H1 (cell line): ENCODE results near the gene STXBP5L. TPM values are rescaled to one million over a fixed set of nuclear protein-coding genes. Genes with fewer than 3 reads are reported as not detected.

ENCODE experiments used
- CTCF ChIA-PET: fragments of 300-600 bp; sonication (Branson Sonifier 250); formaldehyde crosslinking; loops from one replicate; lab custom pipeline; 2021; ENCODE audit not compliant: partially characterized antibody; lab: Charles Lee
- POLR2A ChIA-PET: fragments of 300-600 bp; sonication (Branson Sonifier 250); formaldehyde crosslinking; loops from one replicate; lab custom pipeline; 2021; ENCODE audit warnings: inconsistent platforms; ENCODE audit not compliant: partially characterized antibody; lab: Charles Lee
- DNase-seq, 2 experiments: peaks; one replicate each; pipeline versions ENCODE4 v3.0.0 to v3.0.0-alpha.2; 2010 to 2022; ENCODE audit warnings: low spot score in 2 of 2, low read depth in 1 of 2, mixed read lengths in 1 of 2
- FAIRE-seq: peaks from 2 replicates; lab custom pipeline; 2011; peaks lifted over from hg19 to GRCh38; lab: Jason Lieb, UNC
- H2AFZ ChIP-seq: 2 replicates; pipeline ENCODE4 v1.8.1; 2012; ENCODE audit warnings: low read length, inconsistent platforms
- H2AK5ac ChIP-seq: 2 replicates; pipeline ENCODE4 v1.6.1; 2013; ENCODE audit warnings: low read depth, low read length
- H2BK120ac ChIP-seq: replicated peaks from 2 replicates; pipeline ENCODE3; 2013; ENCODE audit warnings: low read depth, low read length, inconsistent platforms
- H2BK12ac ChIP-seq: 2 replicates; pipeline ENCODE4 v1.6.1; 2013; ENCODE audit warnings: low read depth, low read length
- H2BK15ac ChIP-seq: 2 replicates; pipeline ENCODE4 v1.6.1; 2013; ENCODE audit warnings: low read length
- H2BK20ac ChIP-seq: 2 replicates; pipeline ENCODE4 v1.6.1; 2013; ENCODE audit warnings: low read length
- H2BK5ac ChIP-seq: 2 replicates; pipeline ENCODE4 v1.6.1; 2013; ENCODE audit warnings: low read depth, low read length
- H3K14ac ChIP-seq: 2 replicates; pipeline ENCODE4 v1.6.1; 2013; ENCODE audit warnings: inconsistent platforms; ENCODE audit not compliant: insufficient read length
- H3K18ac ChIP-seq: 2 replicates; pipeline ENCODE4 v1.6.1; 2013; ENCODE audit warnings: low read length; ENCODE audit errors: extremely low read depth
- H3K23ac ChIP-seq: 2 replicates; pipeline ENCODE4 v1.6.1; 2013; ENCODE audit warnings: inconsistent platforms; ENCODE audit not compliant: insufficient read length
- H3K23me2 ChIP-seq: 2 replicates; pipeline ENCODE4 v1.6.1; 2013; ENCODE audit warnings: low read depth, low read length
- H3K27ac ChIP-seq: 2 replicates; pipeline ENCODE4 v1.6.1; 2011; ENCODE audit warnings: low read depth, low read length, inconsistent platforms
- H3K27me3 ChIP-seq, 4 experiments: replicated peaks in 1 of 4; 1 replicate in 1 of 4; 2 replicates in 3 of 4; pipeline versions ENCODE4 v1.6.1 to v1.8.1; 2011 to 2013; ENCODE audit warnings: low read length in 3 of 4, mild to moderate bottlenecking in 3 of 4, inconsistent platforms in 2 of 4, mixed read lengths in 2 of 4, moderate library complexity in 1 of 4; ENCODE audit not compliant: control insufficient read depth in 3 of 4, insufficient read depth in 3 of 4; ENCODE audit errors: extremely low read depth in 1 of 4
- H3K36me3 ChIP-seq, 4 experiments: 2 replicates each; pipeline versions ENCODE4 v1.6.1 to v1.8.1; 2011 to 2013; ENCODE audit warnings: mild to moderate bottlenecking in 4 of 4, low read length in 3 of 4, moderate library complexity in 2 of 4, control low read depth in 1 of 4, inconsistent platforms in 1 of 4; ENCODE audit not compliant: insufficient read depth in 4 of 4, control insufficient read depth in 2 of 4
- H3K4ac ChIP-seq: replicated peaks from 2 replicates; pipeline ENCODE3; 2013; ENCODE audit warnings: low read length, low read depth, mixed read lengths, inconsistent platforms; ENCODE audit not compliant: insufficient read length
- H3K4me1 ChIP-seq, 4 experiments: replicated peaks in 1 of 4; 1 replicate in 1 of 4; 2 replicates in 3 of 4; pipeline versions ENCODE4 v1.6.1 to v1.8.1; 2011 to 2013; ENCODE audit warnings: low read length in 3 of 4, inconsistent platforms in 2 of 4, mixed read lengths in 1 of 4; ENCODE audit not compliant: insufficient read depth in 4 of 4, control insufficient read depth in 3 of 4
- H3K4me2 ChIP-seq, 2 experiments: 2 replicates each; pipeline versions ENCODE4 v1.6.1 to v1.8.1; 2011 to 2013; ENCODE audit warnings: low read depth in 2 of 2, low read length in 2 of 2, control low read depth in 1 of 2, inconsistent platforms in 1 of 2, mild to moderate bottlenecking in 1 of 2; ENCODE audit not compliant: insufficient read depth in 1 of 2
- H3K4me3 ChIP-seq, 4 experiments: fragments of 200-600, 300-600 bp in 1 of 4; sonication (generic), shearing (Covaris generic), sonication (Bioruptor Twin) in 1 of 4; 2 replicates each; pipeline versions ENCODE4 v1.5.1 to v1.8.1; 2011 to 2016; ENCODE audit warnings: low read length in 4 of 4, low read depth in 3 of 4, control low read depth in 2 of 4, inconsistent platforms in 2 of 4, mild to moderate bottlenecking in 2 of 4, mixed read lengths in 1 of 4, moderate library complexity in 1 of 4; ENCODE audit not compliant: insufficient read depth in 2 of 4; ENCODE audit errors: extremely low read depth in 1 of 4
- H3K56ac ChIP-seq: replicated peaks from 2 replicates; pipeline ENCODE3; 2013; ENCODE audit warnings: low read depth, mild to moderate bottlenecking, mixed read lengths, low read length, inconsistent platforms; ENCODE audit not compliant: insufficient read length
- H3K79me1 ChIP-seq: 2 replicates; pipeline ENCODE4 v1.6.1; 2013; ENCODE audit warnings: low read depth, low read length, control low read depth
- H3K79me2 ChIP-seq, 2 experiments: 2 replicates each; pipeline versions ENCODE4 v1.6.1 to v1.8.1; 2012 to 2013; ENCODE audit warnings: low read length in 2 of 2, mild to moderate bottlenecking in 2 of 2, inconsistent platforms in 1 of 2; ENCODE audit not compliant: insufficient read depth in 2 of 2, control insufficient read depth in 1 of 2
- H3K9ac ChIP-seq, 4 experiments: replicated peaks in 1 of 4; 1 replicate in 1 of 4; 2 replicates in 3 of 4; pipeline versions ENCODE4 v1.6.1 to v1.8.1; 2011 to 2013; ENCODE audit warnings: low read depth in 3 of 4, low read length in 3 of 4, control low read depth in 2 of 4, mild to moderate bottlenecking in 2 of 4, moderate library complexity in 2 of 4, inconsistent platforms in 1 of 4; ENCODE audit errors: extremely low read depth in 1 of 4
- H3K9me3 ChIP-seq, 2 experiments: 2 replicates each; pipeline versions ENCODE4 v1.6.1 to v1.8.1; 2012 to 2013; ENCODE audit warnings: mild to moderate bottlenecking in 2 of 2, moderate library complexity in 2 of 2, control low read depth in 1 of 2, inconsistent platforms in 1 of 2, low read depth in 1 of 2, low read length in 1 of 2, mixed read lengths in 1 of 2; ENCODE audit not compliant: insufficient read depth in 2 of 2
- H4K20me1 ChIP-seq, 2 experiments: replicated peaks in 1 of 2; 2 replicates each; pipeline versions ENCODE3 to v1.8.1; 2011 to 2013; ENCODE audit warnings: inconsistent platforms in 2 of 2, low read length in 2 of 2, mild to moderate bottlenecking in 1 of 2; ENCODE audit not compliant: insufficient read depth in 2 of 2, control insufficient read depth in 1 of 2
- H4K5ac ChIP-seq: 2 replicates; pipeline ENCODE4 v1.6.1; 2013; ENCODE audit warnings: low read length, low read depth, mixed read lengths, inconsistent platforms; ENCODE audit not compliant: insufficient read length
- H4K8ac ChIP-seq: 2 replicates; pipeline ENCODE4 v1.8.0; 2013; ENCODE audit warnings: mild to moderate bottlenecking, moderate library complexity, low read length, inconsistent platforms; ENCODE audit not compliant: insufficient read depth; ENCODE audit errors: extremely low read depth
- H4K91ac ChIP-seq: replicated peaks from 2 replicates; pipeline ENCODE3; 2013; ENCODE audit warnings: low read length, mixed read lengths, inconsistent platforms; ENCODE audit not compliant: insufficient read length
- ASH2L ChIP-seq: fragments of 200-600, 300-600 bp; sonication (generic); IDR thresholded peaks from one replicate; pipeline ENCODE4 v1.7.1; 2017; ENCODE audit warnings: low read length
- ATF2 ChIP-seq: IDR thresholded peaks from 2 replicates; pipeline ENCODE4 v1.6.1; 2012; ENCODE audit warnings: low read length, inconsistent platforms
- CBX8 ChIP-seq: fragments of 300-800, 300-1000 bp; sonication (generic); IDR thresholded peaks from 2 replicates; pipeline ENCODE4 v1.7.1; 2016; ENCODE audit warnings: low read depth, low read length, borderline replicate concordance
- CHD1 ChIP-seq: IDR thresholded peaks from 2 replicates; pipeline ENCODE4 v1.6.1; 2012; ENCODE audit warnings: low read depth, low read length, improper control_type of control experiment
- CHD2 ChIP-seq: IDR thresholded peaks from 2 replicates; pipeline ENCODE4 v1.6.1; 2012; ENCODE audit warnings: low read length, improper control_type of control experiment
- HDAC2 ChIP-seq, 2 experiments: fragments of 300-600 bp in 1 of 2; sonication (generic) in 1 of 2; IDR thresholded peaks; 2 replicates each; pipeline ENCODE4 v1.6.1; 2011 to 2012; ENCODE audit warnings: low read depth in 2 of 2, low read length in 2 of 2, mild to moderate bottlenecking in 2 of 2, moderate library complexity in 2 of 2, borderline replicate concordance in 1 of 2, inconsistent platforms in 1 of 2
- JUN ChIP-seq: IDR thresholded peaks from 2 replicates; pipeline ENCODE4 v1.6.1; 2011; ENCODE audit warnings: low read depth, mild to moderate bottlenecking, improper control_type of control experiment, low read length
- KDM4A ChIP-seq: IDR thresholded peaks from one replicate; pipeline ENCODE4 v1.7.1; 2012; ENCODE audit warnings: low read depth, mild to moderate bottlenecking, moderate library complexity, low read length, inconsistent platforms; ENCODE audit not compliant: severe bottlenecking
- POLR2A ChIP-seq, 2 experiments: IDR thresholded peaks; 1 replicate in 1 of 2; 2 replicates in 1 of 2; pipeline ENCODE4 v1.6.1; 2011; ENCODE audit warnings: low read depth in 2 of 2, low read length in 2 of 2, mild to moderate bottlenecking in 2 of 2; ENCODE audit errors: control extremely low read depth in 1 of 2
- SAP30 ChIP-seq: fragments of 300-600 bp; sonication (generic); IDR thresholded peaks from 2 replicates; pipeline ENCODE4 v1.7.1; 2012; ENCODE audit warnings: low read length, moderate library complexity, mild to moderate bottlenecking, inconsistent platforms; ENCODE audit not compliant: insufficient read depth, insufficient replicate concordance
- SIN3A ChIP-seq, 2 experiments: IDR thresholded peaks in 1 of 2; conservative IDR thresholded peaks in 1 of 2; 2 replicates each; pipeline ENCODE4 v1.6.1; 2011 to 2012; ENCODE audit warnings: low read length in 2 of 2, improper control_type of control experiment in 1 of 2, low read depth in 1 of 2, mild to moderate bottlenecking in 1 of 2
- SP4 ChIP-seq: IDR thresholded peaks from 2 replicates; pipeline ENCODE4 v1.6.1; 2012; ENCODE audit warnings: low read length, inconsistent platforms
- TAF1 ChIP-seq: IDR thresholded peaks from 2 replicates; pipeline ENCODE4 v1.6.1; 2011; ENCODE audit warnings: mild to moderate bottlenecking, low read depth, low read length
- WGBS, 2 experiments: shearing (Covaris generic) in 1 of 2; methylation state at CpG; one replicate each; pipeline versions ENCODE4 v1.1.6 to v1.1.7; 2013 to 2015; ENCODE audit warnings: low lambda C conversion rate in 2 of 2, mixed read lengths in 2 of 2, inconsistent platforms in 1 of 2, low coverage in 1 of 2, missing lambda C conversion rate in 1 of 2; ENCODE audit not compliant: insufficient replicate concordance in 2 of 2, insufficient coverage in 1 of 2, insufficient read length in 1 of 2; ENCODE audit errors: extremely low coverage in 1 of 2, missing lambda C conversion rate in 1 of 2; 5-methylcytosine and 5-hydroxymethylcytosine counted together
- polyA plus RNA-seq, 7 experiments: library from polyadenylated mRNA; depleted of rRNA in 3 of 7; stranded (reverse) in 5 of 7; unstranded in 2 of 7; fragments of >200 nt in 5 of 7; fragments of 200-250 nt in 2 of 7; gene quantifications; 1 replicate in 5 of 7; 2 replicates in 1 of 7; 4 replicates in 1 of 7; pipeline versions ENCODE4 v1.2.1 to v1.2.3, GENCODE V29; 2011 to 2013; ENCODE audit warnings: missing spikeins in 2 of 7, mixed read lengths in 2 of 7
- total RNA-seq: library from RNA; stranded (reverse); fragmentation: NEBNext Ultra II Directional; extraction: Animal tissue kit (Norgen Biotek cat#: 25700); gene quantifications from 2 replicates; pipeline ENCODE4 v1.2.1, GENCODE V29; 2021

The STXBP5L gene
- total and polyA plus RNA-seq, 2 of the 8 experiments (the other 6 are each of a cell fraction or from before 2014, with no cell fraction given): 2.0 to 6.0 TPM

GRCh38 chr3:121165397-121165837, 257.4 kb downstream of the STXBP5L start:
- H3K23me2 ChIP-seq: no peaks in the 10 kb centered on the region
- H3K27me3 ChIP-seq: no peaks in the 10 kb centered on the region
- no peak overlapping the region for H3K4ac ChIP-seq
- 0 out of 4 replicates have a peak, but pooled peaks cover 0 to 4% of the 10 kb centered on the region in 2 experiments for H3K9me3 ChIP-seq
- ChIA-PET CTCF (no interaction called here), POLR2A (no interaction called here)
- H4K91ac ChIP-seq: no peak overlapping the region
- no peak overlapping the region for H3K27ac ChIP-seq
- no peaks in the 10 kb centered on the region; a peak in 1 of 8 replicates for H3K36me3 ChIP-seq
- H3K9ac ChIP-seq: no peak overlapping the region
- no peak overlapping the region for H3K56ac ChIP-seq
- FAIRE-seq (no peak), DNase-seq (no peak)
- 88% methylated on average over 7 of the region's 7 CpGs; no CpG with 5 or more reads in 1 of the 2 experiments for WGBS, 2 experiments
- no peak overlapping the region for H2BK20ac ChIP-seq
- H3K18ac ChIP-seq: no peak overlapping the region
- H3K4me1 ChIP-seq: no peaks in the 10 kb centered on the region
- no peak overlapping the region for H4K8ac ChIP-seq
- H3K4me3 ChIP-seq: no peak overlapping the region
- no peak overlapping the region for H2BK5ac ChIP-seq
- no peak overlapping the region for H2BK12ac ChIP-seq
- H2BK120ac ChIP-seq: no peak overlapping the region
- H2AK5ac ChIP-seq: no peak overlapping the region
- no peak overlapping the region for H3K14ac ChIP-seq
- no peaks in the 10 kb centered on the region for H3K79me1 ChIP-seq
- H2BK15ac ChIP-seq: no peak overlapping the region
- H3K23ac ChIP-seq: no peak overlapping the region
- H2AFZ ChIP-seq: no peak overlapping the region
- H3K79me2 ChIP-seq: no peaks in the 10 kb centered on the region
- H3K4me2 ChIP-seq: no peak overlapping the region
- no peak overlapping the region for H4K5ac ChIP-seq
- H4K20me1 ChIP-seq: no peaks in the 10 kb centered on the region
- TF ChIP-seq POLR2A (IDR thresholded peaks at IDR 0.05; ENCODE audit: control extremely low read depth in 1 of 2, low read depth in 2 of 2, low read length in 2 of 2) (no peak), TAF1 (no peak), SIN3A (conservative IDR thresholded peaks at IDR 0.05 in 1 of 2, IDR thresholded peaks at IDR 0.05 in 1 of 2; ENCODE audit: low read depth in 1 of 2, low read length in 2 of 2) (no peak), CBX8 (no peak), KDM4A (no peak), CHD1 (no peak), SP4 (no peak), CHD2 (no peak), JUN (no peak), ASH2L (no peak), HDAC2 (IDR thresholded peaks at IDR 0.05; ENCODE audit: borderline replicate concordance in 1 of 2, low read depth in 2 of 2, low read length in 2 of 2) (no peak), ATF2 (no peak), SAP30 (no peak)
